ENCODE results near the gene NUMB.
"Not testable (repeated sequence)": the region's sequence is repeated elsewhere in the genome, so short reads cannot be mapped to it uniquely, and the experiment has no call there.

Gene NUMB

GRCh38 chr14:73465823-73466532 lies 7.6 kb upstream of the NUMB start:
- DNase-seq = no peak

DNA sequence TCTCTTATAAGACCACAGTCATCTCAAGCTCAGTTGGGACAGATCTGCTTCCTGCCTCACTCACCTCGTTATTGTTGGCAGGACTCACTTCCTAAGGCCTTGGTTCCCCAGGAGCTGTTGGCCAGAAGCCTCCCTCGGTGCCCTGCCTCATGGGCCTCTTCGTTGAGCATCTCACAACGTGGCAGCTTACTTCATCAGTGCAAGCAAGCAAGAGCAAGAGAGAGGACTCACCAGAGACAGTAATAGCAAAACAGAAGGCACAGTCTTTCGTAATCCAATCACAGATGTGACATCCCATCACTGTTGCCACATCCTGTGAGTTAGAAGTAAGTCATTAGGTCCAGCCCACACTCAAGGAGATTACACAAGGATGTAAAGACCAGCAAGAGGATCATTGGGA lies 5.1 kb upstream of the NUMB start:
- no peak for DNase-seq

- no peak for DNase-seq
Measured at GRCh38 chr14:73462815-73463214, 4.5 kb upstream of the NUMB start.

- DNase-seq = no peak
Measured at GRCh38 chr14:73462048-73462715, 3.8 kb upstream of the NUMB start.

DNA sequence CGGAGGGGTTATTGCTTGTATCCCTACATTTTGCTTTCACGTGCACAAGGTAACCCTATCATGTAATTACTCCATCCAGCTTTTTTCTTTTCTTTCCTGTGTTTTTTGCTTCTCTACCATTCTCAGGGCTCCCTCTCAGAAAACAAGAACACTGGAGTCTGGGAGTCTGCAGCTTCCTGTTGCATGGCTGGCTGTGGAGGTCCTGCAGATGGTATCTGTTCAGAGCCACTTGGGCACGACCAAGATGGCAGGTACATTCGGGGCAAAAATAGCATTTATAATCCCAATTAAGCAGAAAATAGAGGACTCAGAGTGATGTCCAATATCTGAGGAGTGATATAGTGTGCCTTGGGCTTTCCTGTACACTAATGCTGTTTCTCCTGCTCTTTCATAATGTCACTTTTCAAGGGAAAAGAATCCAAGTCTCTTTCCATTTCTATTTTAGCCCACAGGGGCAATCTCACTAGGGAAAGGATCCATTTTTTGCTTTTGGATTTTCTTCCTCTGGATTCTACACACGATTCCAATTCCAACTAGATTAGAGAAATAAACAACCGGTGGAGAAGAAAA lies 3.2 kb upstream of the NUMB start:
- DNase-seq = no peak

- no peak for DNase-seq
Measured at GRCh38 chr14:73460691-73461127, 2.4 kb upstream of the NUMB start.

DNA sequence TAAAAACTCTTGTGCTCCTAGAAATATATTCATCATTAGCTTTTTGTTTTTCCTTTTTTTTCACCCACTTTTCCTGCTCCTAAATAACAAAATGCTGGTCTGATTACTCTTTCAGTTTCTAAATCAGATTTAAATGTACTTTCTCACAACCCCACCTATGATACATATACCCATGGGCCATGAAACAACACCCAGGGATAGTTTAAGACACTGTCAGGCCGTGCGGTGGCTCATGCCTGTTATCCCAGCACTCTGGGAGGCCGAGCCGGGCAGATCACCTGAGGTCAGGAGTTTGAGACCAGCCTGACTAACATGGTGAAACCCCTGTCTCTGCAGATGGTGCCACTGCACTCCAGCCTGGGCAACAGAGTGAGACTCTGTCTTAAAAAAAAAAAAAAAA lies 1.6 kb upstream of the NUMB start:
- no peak for DNase-seq

GRCh38 chr14:73457924-73458182 lies 493 bp downstream of the NUMB start:
- DNase-seq = peak; percentile 2 to 3

GRCh38 chr14:73457041-73457923 lies 1.1 kb downstream of the NUMB start:
- DNase-seq = peak; percentile 2 to 8

DNA sequence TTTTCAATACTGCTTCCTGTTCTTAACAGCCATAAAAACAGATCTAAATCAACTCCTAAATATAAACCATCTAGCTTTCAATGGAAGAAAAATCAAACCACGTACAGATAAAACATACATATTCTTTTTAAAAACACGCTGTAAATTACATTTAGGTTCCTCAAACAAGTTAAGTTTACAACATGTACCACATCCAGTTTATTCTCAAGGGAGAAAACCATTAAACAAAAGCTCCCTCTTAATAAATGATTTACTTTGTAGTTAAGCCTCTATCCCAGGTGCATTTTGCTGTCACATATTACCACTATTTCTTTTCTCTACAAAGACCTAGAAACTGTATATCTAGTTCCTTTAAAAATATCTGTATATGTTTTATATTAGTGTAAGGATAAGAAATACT lies 3.1 kb downstream of the NUMB start:
- no peak for DNase-seq

DNA sequence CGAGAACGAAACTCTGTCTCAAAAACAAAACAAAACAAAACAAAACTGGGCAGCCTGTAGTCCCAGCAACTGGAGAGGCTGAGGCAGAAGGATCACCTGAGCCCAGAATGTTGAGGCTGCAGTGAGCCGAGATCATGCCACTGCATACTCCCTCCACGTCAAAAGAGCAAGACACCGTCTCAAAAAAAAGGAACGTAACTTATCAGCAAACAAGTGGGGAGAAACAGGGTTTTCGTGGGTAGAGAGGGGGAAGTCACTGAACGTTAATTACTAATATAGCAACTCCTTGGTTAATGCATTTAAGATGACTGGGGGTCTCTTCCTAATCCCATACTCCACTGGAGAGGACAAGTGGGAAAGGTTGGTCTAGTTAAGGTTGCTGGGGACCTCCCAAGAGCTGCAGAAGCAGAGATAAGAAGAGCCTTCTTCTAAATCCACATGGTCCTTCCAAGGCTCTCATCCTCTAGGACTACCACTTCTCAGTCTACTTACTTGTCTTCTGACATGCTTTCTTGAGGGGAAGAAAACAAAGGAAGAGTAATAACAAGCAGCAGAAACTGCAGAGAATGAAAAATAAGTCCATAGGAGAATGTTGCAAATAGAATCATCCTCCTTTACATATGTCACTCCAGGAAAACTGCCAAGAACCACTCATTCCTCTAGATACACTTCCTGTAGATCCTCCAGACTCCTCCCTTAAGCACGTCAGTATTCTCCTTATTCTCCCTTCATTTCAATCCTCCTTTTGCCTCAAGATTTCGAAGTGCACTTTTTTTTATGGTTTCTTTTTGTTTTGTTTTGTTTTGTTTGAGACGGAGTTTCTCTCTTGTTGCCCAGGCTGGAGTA lies 5.8 kb downstream of the NUMB start:
- DNase-seq = no peak

DNA sequence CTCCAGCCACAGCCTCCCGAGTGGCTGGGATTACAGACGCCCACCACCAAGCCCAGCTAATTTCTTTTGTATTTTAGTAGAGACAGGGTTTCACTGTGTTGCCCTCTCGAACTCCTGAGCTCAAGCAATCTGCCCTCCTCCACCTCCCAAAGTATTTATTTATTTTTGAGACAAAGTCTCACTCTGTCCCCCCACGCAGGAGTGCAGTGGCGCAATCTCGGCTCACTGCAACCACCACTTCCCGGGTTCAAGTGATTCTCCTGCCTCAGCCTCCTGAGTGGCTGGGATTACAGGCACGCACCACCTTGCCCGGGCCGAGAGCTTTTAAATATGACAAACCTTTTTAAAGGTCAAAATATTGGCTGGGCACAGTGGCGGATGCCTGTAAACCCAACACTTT lies 14.6 kb downstream of the NUMB start:
- DNase-seq = no peak

GRCh38 chr14:73441286-73441685 lies 17.1 kb downstream of the NUMB start:
- no peak for DNase-seq

- no peak for DNase-seq
Measured at GRCh38 chr14:73438993-73439392, 19.4 kb downstream of the NUMB start.

DNA sequence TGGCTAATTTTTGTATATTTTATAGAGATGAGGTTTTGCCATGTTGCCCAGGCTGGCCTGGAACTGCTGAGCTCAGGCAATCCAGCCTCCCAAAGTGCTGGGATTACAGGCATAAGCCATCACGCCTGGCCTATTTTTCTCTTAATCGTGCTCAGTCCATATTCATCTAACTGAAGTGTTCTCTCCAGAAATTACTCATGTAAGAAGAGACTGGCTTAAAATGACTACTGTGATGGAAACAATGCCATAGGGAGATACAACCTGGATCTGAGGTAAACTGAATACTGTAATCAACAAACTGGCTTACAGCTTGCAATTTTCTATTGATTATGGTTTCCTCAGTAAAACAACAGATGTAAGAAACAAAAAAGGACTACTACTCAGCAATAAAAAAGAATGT lies 21.1 kb downstream of the NUMB start:
- no peak for DNase-seq

DNA sequence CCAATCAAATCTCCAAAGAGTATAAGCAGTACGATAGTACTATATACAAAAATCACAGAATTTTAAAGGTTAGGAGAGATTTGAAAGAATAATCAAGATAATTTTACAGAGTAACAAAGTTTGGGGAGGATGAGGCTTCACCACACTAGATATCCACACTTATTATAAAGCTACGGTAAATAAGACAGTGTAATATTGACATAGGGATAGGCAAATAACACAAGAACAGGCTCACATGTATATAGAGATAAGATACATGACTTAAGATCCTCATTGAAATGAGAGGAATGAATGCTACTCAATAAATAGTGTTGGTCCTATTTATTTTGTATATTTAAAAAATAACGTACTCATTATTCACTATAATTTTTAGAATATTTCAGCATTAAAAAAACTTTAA lies 26.2 kb downstream of the NUMB start:
- DNase-seq = no peak

DNA sequence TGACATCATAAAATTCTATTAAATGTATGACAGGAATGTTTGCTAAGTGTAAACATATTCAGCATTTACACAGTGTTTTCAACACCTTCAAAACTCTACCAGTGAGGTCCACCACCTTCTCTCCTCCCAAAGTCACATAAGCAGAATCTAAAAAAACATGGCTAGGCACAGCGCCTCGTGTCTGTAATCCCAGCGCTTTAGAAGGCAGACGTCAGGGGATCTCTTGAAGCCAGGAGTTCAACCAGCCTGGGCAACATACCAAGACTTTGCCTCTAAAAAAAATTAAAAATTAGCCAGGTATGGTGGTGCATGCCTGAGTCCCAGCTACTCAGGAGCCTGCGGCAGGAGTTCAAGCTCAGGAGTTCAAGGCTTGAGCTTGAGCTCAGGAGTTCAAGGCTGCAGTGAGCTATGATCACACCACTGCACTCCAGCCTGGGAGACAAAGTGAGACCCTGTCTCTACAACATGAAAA lies 30.0 kb downstream of the NUMB start:
- no peak for DNase-seq

DNA sequence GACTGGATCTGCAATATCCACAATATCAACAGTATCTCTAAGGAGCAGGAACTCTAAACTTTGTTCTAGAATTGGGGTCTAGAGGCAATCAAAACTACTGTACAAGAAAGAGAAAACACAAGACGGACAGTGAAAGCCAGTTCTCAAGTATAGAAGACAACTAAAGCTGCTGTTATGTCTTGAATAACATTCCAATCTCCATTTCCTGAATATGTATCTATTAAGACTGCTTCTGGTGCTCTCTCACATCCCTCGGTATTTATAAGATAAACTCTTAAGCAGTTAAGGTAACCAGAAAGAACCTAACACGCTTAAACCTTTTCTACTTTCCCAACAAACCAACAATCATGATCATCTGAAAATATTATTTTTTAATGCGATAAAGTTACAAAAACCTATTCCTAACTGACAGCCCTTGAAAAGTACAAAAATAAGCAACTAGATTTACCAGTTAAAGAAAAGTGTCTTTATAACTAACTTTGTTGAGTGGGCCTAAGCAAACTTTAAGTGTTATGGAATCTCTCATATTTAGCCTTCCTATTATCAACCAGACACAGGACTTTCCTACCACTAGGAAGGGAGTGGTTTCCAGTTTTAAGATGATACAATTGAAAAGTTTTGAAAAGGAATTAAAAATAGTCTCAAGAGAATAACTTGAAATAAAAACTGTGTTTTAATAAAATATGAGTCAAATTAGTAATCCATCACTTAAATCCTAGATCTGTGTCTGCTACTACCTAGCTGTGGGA lies 30.7 kb downstream of the NUMB start:
- no peak for DNase-seq

GRCh38 chr14:73426877-73427276 lies 31.5 kb downstream of the NUMB start:
- no peak for DNase-seq

DNA sequence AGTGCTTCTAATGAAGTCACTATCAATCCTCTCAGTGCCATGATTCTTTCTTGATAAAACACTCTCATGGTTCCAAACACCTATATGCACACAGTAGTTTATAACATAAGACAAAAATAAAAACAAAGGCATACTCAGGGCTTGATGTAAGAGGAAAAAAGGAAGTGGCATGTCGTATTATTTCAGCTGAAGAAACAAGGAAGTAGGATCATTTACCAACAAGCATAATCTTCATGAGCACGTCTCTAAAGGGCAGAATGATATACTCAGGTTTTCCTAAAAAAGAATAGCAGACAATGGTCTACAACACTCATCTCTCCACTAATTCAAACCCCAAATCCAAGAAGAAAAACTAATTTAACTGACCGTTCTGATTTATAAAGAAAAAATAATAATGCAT lies 33.9 kb downstream of the NUMB start:
- no peak for DNase-seq

- not testable (repeated sequence) for DNase-seq
Measured at GRCh38 chr14:73423092-73423491, 35.3 kb downstream of the NUMB start.

DNA sequence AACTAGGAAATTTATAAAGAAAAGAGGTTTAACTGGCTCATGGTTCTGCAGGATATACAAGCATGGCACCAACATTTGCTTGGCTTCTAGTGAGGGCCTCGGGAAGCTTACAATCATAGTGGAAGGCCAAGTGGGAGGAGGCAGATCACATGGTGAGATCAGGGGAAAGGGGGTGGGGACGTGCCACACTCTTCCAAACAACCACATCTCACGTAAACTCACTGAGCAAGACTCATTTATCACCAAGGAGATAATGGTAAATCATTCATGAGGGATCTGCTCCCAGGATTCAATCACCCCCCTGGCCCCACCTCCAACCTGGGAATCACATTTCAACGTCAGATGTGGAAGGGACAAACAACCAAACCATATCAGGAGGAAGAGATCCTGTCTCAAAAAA lies 35.8 kb downstream of the NUMB start:
- DNase-seq = no peak
